MM.1S (cell line): ENCODE data around the gene HTRA3.

Source experiments
- CTCF ChIP-seq: fragments of 300-600 bp; sonication (generic); IDR thresholded peaks from 2 replicates; pipeline ENCODE4 v1.5.1; 2016; ENCODE audit warnings: antibody characterized with exemption, low read length, mixed read lengths
- EZH2 ChIP-seq: fragments of 300-600 bp; sonication (generic); optimal IDR thresholded peaks from 2 replicates; pipeline ENCODE3; 2017; ENCODE audit warnings: low read depth, mild to moderate bottlenecking, antibody characterized with exemption, low read length, mixed read lengths
- EZH2phosphoT487 ChIP-seq: fragments of 300-600 bp; sonication (generic); IDR thresholded peaks from 2 replicates; pipeline ENCODE4 v1.6.1; 2018; ENCODE audit warnings: antibody characterized with exemption, low read length

- no peak for TF ChIP-seq CTCF
- TF ChIP-seq EZH2phosphoT487, result no peak
- no peak for TF ChIP-seq EZH2
Observed at GRCh38 chr4:8343262-8343966, 73.9 kb downstream of the HTRA3 start.
